LoVo (cell line): ENCODE measurements around the gene C19orf53.
"Not testable (repeated sequence)": the region's sequence is repeated elsewhere in the genome, so short reads cannot be mapped to it uniquely, and the experiment has no call there.

Experiments
- DNase-seq: peaks from one replicate; pipeline ENCODE4 v3.0.0-alpha.2; 2016; ENCODE audit warnings: low spot score

Gene C19orf53

DNA sequence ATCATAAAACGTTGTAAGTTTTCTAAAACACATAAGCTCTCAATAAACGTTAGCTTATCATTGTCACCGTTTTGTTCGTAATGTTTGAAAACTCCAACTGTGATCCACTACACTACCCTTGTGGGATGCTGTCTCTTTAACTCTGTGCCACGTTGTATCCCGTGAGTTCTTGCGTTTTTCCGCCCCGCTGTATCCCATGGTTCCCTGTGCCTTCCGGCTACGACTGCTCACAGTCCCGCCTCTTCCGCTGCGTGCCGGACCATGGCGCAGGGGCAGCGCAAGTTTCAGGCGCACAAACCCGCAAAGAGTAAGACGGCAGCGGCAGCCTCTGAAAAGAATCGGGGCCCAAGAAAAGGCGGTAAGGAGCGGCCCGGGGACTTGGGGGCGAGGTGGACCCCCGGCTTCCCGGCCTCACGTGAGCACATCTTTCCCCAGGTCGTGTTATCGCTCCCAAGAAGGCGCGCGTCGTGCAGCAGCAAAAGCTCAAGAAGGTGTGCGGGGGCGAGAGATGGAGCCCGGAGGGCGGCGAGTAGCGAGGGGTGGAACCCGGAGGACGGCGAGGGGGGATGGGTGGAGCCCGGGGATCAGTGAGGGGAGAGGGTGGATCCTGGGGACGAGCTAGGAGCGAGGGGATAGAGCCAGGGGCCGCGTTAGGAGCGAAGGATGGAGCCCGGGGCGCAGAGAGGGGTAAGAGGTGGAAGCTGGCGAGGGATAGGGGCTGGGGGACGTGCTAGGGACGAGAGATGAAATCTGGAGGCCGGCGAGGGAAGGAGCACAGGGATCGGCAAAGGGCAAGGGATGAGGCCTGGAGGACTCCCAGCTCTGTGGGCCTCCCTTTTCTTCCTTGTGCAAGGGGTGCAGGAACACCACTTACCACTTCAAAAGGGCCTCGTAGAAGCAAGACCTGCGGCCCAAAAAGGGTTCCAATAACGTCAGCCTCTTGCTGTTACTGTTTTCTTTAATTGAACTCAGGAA, at the start of gene C19orf53:
C19orf53 (plus strand) TSS at position 240 of the 975 bp plus-strand sequence; CDS start at position 262, 22 bp downstream.
- peak; percentile 90 for DNase-seq

DNA sequence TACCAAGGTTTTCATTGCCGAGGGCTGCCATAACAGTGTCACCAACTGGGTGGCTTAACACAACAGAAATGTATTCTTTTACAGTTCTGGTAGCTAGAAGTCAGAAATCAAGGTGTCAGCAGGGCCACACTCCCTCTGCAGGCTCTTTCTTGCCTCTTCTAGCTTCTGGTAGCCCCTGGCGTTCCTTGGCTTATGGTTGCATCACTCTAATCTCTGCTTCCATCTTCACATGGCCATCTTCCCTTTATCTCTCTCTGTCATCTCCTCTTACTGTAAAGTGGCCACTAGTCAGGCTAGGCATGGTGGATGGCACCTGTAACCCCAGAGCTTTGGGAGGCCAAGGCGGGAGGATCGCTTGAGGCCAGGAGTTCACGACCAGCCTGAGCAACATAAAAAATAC, 47.9 kb upstream of the C19orf53 start:
- DNase-seq: no peak

DNA sequence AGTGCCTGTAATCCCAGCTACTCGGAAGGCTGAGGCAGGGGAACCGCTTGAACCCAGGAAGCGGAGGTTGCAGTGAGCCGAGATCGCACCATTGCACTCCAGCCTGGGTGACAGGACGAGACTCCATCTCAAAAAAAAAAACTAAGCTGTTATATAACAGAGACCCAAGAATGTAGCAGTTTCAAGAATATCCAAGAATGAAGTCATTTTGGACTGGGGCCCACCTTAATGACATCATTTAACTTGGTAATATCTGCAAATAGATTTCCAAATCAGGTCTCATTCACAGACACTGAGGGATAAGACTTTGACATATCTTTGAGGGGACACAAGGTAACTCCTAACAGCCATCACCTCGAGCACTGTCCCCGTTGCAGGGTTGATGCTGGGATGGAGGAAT, 46.5 kb upstream of the C19orf53 start:
- no peak for DNase-seq

DNA sequence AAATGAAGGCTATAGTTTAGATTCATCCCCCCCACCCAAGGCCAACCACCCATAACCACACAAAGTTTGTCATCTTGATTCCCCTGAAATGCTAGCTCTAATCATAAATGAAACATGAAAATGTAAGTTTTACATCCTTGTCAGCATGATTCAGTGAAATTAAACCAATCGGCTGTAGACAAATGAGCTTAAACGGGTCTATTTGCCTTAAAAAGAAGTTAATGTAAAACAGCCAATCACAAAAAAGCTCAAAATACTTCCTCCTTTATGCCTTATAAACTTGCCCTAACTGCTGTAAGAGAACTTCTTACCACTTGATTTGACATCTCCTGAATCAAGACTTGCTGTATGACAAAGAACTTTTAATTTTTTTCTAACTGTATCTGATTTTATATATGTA, 44.4 kb upstream of the C19orf53 start:
- DNase-seq: no peak

DNA sequence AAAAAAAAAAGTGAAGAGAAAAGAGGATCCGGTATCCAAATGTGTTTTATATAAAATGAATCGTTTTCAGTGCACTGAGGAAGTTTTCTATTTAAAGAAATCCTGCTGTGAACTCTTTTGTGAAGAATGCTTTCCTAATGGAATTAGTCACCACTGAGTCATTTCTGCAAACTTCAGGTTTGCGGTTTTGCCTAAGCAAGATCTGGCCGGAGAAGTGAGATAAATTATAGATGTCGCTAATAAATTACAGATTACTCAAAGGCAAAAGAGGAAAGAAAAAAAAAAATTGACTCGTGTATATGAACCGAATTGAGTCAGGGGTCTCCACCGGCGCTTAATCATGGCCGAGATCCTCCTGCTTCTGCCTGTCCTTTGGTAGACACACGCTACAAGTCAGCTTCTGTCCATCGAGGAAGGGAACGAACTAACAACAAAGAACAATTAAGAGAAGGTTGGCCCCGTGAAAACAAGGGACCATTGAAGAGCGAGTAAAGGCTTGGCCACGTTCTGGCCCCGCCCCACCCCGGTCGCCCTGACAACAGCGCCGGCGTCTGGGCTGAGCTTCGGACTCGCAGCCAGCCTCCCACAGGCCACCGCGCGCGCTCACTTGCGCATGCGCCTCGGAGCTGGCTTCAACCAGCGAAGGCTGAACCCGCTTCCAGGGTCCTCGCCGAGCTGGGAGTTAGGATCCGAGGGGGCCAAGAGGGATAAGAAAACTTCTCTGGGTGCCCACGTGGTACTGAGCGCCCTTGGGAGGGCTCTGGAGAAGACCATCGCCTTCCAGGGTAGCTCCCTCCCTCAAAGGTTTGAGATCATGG, 42.9 kb upstream of the C19orf53 start:
- peak; percentile 93 for DNase-seq

DNA sequence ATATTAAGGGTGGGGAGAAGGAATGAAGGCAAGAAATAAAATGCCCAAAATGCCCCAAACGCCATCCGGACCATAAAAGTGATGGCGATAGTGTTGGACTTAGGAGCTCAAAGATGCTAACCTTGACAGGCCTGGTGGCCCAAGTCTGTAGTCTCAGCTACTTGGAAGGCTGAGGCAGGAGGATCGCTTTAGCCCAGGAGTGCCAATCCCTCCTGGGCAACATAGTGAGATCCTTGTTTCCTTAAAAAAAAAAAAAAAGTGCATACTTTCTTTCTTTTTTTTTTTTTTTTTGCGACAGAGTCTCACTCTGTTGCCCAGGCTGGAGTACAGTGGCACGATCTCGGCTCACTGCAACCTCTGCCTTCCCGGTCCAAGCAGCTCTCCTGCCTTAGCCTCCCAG, 41.9 kb upstream of the C19orf53 start:
- DNase-seq: no peak

DNA sequence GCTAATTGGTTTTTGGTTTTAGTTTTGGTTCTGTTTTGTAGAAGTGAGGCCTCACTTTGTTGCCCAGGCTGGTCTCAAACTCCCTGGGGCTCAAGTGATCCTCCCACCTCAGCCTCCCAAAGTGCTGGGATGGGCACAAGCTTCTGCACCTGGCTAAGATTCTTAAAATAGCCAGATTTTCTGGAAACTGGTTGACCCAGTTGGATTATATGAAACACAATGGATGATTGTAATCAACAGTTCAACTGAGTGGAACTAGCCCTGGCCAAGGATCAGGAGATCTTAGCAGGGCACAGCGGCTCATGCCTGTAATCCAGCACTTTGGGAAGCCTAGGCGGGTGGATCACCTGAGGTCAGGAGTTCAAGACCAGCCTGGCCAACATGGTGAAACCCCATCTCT, 39.5 kb upstream of the C19orf53 start:
- DNase-seq: no peak

DNA sequence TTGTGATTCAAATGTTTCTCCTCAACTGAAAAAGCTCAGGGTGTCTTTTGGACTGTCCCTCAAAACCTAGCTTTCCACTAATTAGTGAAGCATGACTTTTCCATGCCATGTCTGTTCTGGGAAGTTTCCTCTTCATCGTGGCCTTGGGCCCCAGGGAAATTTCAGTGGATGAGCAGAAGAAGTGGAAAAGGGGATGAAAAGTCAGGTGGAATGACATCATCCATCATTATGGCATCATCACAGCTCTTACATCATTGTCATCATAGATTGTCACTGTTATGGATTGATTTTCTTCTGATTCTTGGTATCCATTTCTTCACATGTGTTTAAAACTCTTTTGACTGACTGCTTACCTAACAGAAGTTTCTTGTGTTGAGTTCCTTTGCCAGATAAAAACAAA, 36.2 kb upstream of the C19orf53 start:
- no peak for DNase-seq

DNA sequence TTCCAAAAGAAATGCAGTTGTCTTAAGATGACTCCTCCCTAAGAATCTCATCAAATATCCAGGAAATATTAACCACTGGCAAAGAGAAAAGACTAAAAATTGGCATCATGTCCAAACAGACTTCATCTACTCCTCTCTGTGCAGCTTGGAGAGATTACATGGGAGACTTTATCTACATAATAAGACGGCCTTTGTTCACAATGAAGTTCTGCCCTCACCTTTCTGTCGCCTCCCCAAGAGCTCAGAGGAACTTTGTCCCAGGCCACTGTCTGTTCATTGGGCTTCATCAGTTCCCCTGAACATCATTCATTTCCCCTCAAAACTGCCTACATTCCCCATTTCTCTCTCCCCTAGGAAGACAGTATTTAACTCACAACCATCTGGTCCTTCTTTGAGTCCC, 32.4 kb upstream of the C19orf53 start:
- DNase-seq: no peak

DNA sequence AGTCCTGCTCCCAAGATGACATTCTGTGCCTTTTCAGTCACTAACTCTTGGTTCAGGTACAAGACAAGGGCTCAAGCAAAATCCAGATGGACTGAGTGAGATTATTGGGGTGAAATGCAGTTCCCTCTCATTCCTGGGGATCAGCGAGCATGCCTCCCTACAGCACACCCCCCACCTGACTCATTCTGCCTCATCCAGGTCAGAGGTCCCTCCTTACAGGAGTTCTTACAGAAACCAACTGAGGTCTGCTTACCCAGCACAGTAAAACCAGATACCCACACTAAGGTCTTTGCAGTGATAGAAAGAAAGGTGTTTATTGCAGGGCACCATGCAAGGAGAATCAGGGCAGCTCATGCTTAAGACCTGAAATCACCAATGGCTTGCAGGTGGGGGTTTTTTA, 31.5 kb upstream of the C19orf53 start:
- DNase-seq: no peak

DNA sequence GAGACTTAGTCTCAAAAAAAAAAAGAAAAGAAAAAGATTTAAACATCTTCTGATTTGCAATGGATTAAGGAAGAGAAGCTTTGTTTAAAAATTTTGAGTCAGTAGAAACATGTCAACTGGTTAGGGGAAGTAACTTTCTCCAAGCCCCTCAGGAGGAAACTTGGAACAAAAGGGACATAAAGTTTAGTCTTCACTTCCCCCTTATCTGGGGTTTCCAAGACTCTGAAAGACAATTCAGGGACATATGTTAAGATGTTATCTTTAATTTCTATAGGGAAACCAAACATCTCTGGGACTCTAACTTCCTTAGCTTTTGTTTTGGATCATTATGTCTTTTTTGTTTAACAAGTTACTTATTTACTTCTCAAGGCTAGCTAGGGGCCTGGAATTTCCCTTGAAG, 30.1 kb upstream of the C19orf53 start:
- DNase-seq: no peak

DNA sequence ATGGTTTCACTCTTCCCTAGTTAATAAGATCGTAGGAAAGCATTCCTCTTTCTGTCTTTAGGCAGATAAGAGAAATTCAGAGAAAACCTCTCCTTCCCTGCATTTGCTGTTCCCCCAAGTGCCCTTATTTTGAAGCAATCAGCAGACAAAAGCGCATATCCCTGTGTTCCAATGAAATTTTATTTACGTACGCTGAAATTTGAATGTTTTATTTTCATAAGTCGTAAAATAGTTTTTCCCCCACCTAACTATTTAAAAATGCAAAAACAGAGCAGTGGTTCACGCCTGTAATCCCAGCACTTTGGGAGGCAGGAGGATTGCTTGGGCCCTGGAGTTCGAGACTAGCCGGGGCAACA, 27.2 kb upstream of the C19orf53 start:
- no peak for DNase-seq

DNA sequence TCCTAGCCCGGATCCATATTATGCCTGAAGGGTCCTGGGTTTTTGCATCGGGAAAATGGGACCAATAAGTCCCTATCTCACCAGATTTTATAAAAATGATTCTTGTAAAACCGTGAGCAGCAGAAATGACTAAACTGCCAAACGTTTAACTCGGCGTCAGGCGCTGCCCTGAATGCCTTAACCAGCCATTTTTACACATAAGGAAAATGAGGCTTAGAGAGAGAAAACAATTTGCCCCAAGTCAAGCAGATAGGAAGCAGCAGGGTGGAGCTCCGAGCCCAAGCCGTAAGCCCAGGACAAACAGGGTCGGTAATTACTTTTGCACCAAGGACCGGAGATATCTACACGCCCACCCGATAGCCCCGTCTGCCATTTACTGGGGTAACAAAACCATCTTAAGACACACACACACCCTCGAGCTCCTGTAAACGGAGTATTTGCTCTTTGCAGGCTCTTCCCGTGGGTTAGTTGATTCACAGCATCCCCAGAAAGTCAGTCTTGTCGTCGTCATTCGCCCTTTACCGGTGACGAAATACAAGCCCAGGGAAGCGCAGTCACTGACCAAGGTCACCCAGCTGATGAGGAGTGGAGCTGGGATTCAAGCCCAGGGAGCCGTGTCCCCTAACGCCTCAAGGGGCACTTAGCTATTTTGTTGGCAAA, 26.0 kb upstream of the C19orf53 start:
- no peak for DNase-seq

DNA sequence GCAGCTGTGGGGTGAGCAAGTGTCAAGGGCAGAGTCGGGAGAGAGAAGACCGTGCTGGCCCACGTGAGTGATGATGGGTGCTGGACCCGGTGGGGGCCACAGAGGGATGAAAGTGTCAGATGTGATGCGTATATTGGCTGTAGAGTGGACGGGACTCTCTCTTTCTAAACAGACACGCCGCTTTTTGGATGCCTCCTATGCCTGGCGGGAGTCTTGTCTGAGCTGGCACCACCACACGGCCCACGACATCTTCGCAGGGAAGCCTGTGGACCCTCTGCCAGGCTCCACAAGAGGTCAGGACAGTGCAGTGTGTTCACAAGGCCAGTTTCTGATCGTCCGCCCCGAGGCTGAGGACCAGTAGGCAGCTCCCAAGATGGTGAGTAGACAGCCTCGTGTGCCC, 22.8 kb upstream of the C19orf53 start:
- no peak for DNase-seq

DNA sequence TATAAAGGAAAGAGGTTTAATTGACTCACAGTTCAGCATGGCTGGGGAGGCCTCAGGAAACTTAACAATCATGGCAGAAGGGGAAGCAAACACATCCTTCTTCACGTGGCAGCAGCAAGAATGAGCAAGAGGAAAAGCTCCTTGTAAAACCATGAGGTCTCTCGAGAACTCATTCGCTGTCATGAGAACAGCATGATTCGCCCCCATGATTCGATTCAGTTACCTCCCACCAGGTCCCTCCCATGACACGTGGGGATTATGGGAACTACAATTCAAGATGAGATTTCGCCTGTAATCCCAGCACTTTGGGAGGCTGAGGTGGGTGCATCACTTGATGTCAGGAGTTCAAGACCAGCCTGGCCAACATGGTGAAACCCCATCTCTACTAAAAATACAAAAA, 20.6 kb upstream of the C19orf53 start:
- not testable (repeated sequence) for DNase-seq

DNA sequence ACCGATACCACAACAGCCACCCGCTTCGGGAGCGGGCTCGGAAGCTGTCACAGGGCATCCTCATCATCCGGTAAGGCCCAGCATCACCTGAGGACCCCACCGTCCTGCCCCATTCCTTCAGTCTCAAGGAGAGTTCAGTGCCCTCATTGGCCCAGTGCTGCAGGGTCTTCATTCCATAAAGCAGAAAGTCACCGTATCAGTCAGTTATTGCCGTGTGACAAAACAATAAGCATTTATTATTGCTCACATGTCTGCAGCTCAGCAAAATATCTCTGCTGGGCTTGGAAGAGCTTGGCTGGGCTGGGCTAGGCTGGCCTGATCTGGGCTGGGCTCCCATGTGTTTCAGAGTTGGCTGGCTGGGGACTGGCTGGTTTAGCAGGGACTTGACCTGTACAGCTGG, 18.0 kb upstream of the C19orf53 start:
- DNase-seq: no peak

DNA sequence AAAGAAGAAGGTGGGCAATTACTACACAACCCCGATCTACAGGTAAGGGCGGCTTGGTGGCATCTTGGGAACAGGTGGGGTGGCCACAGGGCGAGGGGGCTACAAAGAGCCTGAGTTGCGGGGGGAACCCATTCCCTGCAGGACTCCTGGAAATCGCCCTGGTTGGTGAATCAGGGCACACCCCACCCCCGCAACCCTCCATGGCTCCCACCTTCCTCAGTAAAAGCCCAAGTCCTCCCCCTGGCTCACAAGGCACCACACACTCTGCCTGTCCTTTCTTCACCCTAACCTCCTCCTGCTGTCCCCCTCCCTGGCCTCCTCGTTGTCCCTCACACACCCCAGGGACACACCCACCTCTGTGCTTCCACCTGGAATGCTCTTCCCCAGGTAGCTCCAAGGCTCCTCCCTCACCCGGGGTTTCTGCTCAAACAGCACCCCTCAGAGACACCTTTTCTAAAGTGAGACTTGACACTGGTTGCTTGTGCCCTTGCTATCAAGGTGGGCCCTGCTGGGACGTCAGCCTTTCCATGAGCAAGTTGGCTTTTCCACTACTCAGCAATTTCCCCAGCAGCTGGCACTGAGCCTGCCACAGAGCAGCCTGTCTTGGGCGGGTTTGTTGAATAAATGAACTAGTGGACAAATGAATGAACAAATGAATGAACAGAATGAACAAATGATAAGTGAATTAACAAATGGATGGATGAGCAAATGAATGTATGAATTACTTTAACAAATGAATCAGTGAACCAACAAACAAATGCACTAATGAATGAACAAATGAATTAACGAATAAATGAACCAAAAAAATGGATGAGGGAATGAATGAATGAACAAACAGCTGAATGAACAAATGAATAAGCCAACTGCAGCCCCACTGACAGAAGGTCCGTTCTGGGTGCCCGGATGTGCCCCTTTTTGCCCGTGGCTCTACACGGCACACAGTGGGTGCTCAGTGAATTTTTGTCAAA, 16.2 kb upstream of the C19orf53 start:
- no peak for DNase-seq

DNA sequence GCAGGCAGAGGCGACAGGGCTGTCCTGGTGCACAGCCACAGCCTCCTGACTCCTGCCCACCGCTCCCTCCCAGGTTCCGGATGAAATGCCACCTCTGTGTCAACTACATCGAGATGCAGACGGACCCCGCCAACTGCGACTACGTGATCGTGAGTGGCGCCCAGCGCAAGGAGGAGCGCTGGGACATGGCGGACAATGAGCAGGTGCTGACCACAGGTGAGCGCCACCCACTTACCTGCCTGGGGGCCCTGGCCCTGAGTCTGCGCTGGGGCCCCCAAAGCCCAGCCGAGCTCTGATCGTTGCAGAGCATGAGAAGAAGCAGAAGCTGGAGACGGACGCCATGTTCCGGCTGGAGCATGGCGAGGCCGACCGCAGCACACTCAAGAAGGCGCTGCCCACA, 15.5 kb upstream of the C19orf53 start:
- no peak for DNase-seq

DNA sequence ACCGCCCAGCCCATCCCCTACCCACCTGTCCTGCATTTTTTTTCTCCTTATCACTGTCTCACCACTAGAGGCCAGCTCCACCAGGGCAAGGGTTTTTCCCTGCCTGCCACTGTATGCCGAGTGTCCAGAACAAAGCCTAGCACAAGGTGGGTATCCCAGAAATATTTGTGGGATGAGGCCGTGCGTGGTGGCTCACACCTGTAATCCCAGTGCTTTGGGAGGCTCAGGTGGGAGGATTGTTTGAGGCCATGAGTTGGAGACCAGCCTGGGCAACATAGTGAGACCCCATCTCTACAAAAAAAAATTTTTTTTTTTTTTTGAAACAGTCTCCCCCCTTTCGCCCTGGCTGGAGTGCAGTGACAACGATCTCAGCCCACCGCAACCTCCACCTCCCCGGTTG, 12.8 kb upstream of the C19orf53 start:
- DNase-seq: no peak

DNA sequence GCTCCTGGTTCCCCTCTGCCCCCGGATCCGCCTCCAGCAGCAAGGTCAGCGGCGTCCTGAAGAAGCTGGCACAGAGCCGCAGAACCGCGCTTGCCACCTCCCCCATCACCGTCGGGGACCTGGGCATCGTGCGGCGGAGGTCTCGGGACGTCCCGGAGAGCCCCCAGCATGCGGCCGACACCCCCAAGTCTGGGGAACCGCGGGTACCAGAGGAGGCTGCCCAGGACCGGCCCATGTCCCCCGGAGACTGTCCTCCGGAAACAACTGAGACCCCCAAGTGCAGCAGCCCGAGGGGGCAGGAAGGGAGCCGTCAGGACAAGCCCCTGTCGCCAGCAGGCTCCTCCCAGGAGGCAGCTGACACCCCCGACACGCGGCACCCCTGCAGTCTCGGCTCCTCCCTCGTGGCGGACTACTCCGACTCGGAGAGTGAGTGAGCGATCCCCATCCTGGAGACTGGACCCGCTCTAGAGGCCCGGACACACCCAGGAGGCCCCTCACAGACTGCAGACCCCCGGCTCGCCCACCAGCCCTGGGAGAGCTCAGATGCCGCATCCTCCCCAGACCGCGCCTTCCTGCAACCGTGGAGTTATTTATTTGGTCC, 11.5 kb upstream of the C19orf53 start:
- no peak for DNase-seq

DNA sequence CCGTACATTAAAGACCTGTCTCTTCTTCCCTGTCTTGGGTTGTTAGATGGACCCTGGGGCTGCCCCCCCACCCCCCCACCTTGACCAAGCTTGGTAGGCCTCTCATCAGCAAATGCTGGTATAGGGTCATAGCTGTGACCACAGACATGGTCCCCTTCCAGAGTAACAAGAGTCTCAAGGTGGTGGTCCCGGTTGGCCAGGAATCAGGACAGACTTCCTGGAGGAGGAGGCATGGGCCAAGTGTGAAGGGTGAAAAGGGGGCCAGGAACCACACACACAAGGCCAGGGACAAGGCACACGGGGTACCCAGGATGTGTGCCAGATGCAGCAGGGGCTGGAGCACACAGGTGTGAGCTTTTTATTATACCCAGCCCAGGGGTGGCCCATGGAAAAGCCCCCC, 11.0 kb upstream of the C19orf53 start:
- no peak for DNase-seq
